GM12878 (cell line): ENCODE measurements around the gene SPTBN2. TPM values are rescaled to one million over a fixed set of nuclear protein-coding genes. Genes with fewer than 3 reads are reported as not detected.
A peak's percentile ranks its signal among the peaks of the same experiment; 100 is the strongest.

Experiments used
- E2F4 ChIP-seq: IDR thresholded peaks from 2 replicates; pipeline ENCODE4 v1.6.1; 2012; ENCODE audit warnings: low read depth, low read length, improper control_type of control experiment
- ELK1 ChIP-seq: IDR thresholded peaks from 2 replicates; pipeline ENCODE4 v1.6.1; 2012; ENCODE audit warnings: low read depth, low read length, improper control_type of control experiment
- FOS ChIP-seq: IDR thresholded peaks from 3 replicates; pipeline ENCODE4 v1.6.1; 2011; ENCODE audit warnings: borderline replicate concordance; ENCODE audit not compliant: insufficient read length; ENCODE audit errors: extremely low read depth
- FOXM1 ChIP-seq: IDR thresholded peaks from 2 replicates; pipeline ENCODE4 v1.6.1; 2012; ENCODE audit warnings: low read depth, mild to moderate bottlenecking, inconsistent platforms, low read length, moderate library complexity
- GABPA ChIP-seq: IDR thresholded peaks from 2 replicates; pipeline ENCODE4 v1.6.1; 2014; ENCODE audit warnings: antibody characterized with exemption, low read depth, mild to moderate bottlenecking, inconsistent platforms
- HDAC6 ChIP-seq: fragments of 200-600 bp; sonication (generic); IDR thresholded peaks from one replicate; pipeline ENCODE4 v1.8.0; 2017; ENCODE audit warnings: antibody characterized with exemption; ENCODE audit not compliant: unreplicated experiment
- HDGF ChIP-seq: fragments of 450-650 bp; IDR thresholded peaks from 2 replicates; pipeline ENCODE4 v1.6.1; 2016; ENCODE audit warnings: antibody characterized with exemption
- HSF1 ChIP-seq: fragments of 150-350 bp; IDR thresholded peaks from 2 replicates; pipeline ENCODE4 v1.6.1; 2014; ENCODE audit warnings: mild to moderate bottlenecking, low read depth, low read length
- IKZF1 ChIP-seq: fragments of 450-650 bp; conservative IDR thresholded peaks from 2 replicates; pipeline ENCODE4 v1.6.1; 2017; ENCODE audit warnings: antibody characterized with exemption, mild to moderate bottlenecking
- IKZF2 ChIP-seq, 2 experiments: fragments of 450-650 bp; IDR thresholded peaks; 2 replicates each; pipeline ENCODE4 v1.6.1; 2017; ENCODE audit warnings: mild to moderate bottlenecking in 2 of 2, moderate library complexity in 2 of 2
- IRF5 ChIP-seq: fragments of 450-650 bp; IDR thresholded peaks from 2 replicates; pipeline ENCODE4 v1.6.1; 2017; ENCODE audit warnings: borderline replicate concordance
- KAT2A ChIP-seq: conservative IDR thresholded peaks from 2 replicates; pipeline ENCODE4 v1.6.1; 2011; ENCODE audit warnings: low read depth, low read length; ENCODE audit not compliant: control insufficient read depth
- MTA3 ChIP-seq: IDR thresholded peaks from 2 replicates; pipeline ENCODE4 v1.6.1; 2012; ENCODE audit warnings: low read length, inconsistent platforms, borderline replicate concordance
- MYC ChIP-seq: IDR thresholded peaks from 2 replicates; pipeline ENCODE4 v1.6.1; 2011; ENCODE audit warnings: mild to moderate bottlenecking, low read length, moderate library complexity, inconsistent platforms; ENCODE audit not compliant: insufficient read depth, insufficient replicate concordance, insufficient read length, severe bottlenecking
- NR2C1 ChIP-seq: fragments of 450-650 bp; IDR thresholded peaks from 2 replicates; pipeline ENCODE4 v1.6.1; 2017; ENCODE audit warnings: antibody characterized with exemption, mild to moderate bottlenecking, moderate library complexity
- RB1 ChIP-seq: fragments of 450-650 bp; formaldehyde crosslinking; IDR thresholded peaks from 2 replicates; pipeline ENCODE4 v1.6.1; 2017; ENCODE audit warnings: mild to moderate bottlenecking, borderline replicate concordance
- SIN3A ChIP-seq: IDR thresholded peaks from 2 replicates; pipeline ENCODE4 v1.6.1; 2012; ENCODE audit warnings: low read depth, low read length, improper control_type of control experiment
- SREBF2 ChIP-seq: IDR thresholded peaks from 2 replicates; pipeline ENCODE4 v1.6.1; 2012; ENCODE audit warnings: mild to moderate bottlenecking, low read length
- YY1 ChIP-seq: IDR thresholded peaks from 2 replicates; pipeline ENCODE4 v1.6.1; 2011; ENCODE audit warnings: low read depth, mild to moderate bottlenecking, low read length
- ZBTB33 ChIP-seq: fragments of 450-650 bp; IDR thresholded peaks from 2 replicates; pipeline ENCODE4 v1.6.1; 2017; ENCODE audit warnings: mild to moderate bottlenecking
- ZNF217 ChIP-seq: fragments of 450-650 bp; IDR thresholded peaks from 2 replicates; pipeline ENCODE4 v1.6.1; 2017; ENCODE audit warnings: antibody characterized with exemption, mild to moderate bottlenecking
- ZNF622 ChIP-seq: fragments of 450-650 bp; IDR thresholded peaks from 2 replicates; pipeline ENCODE4 v1.6.1; 2017; ENCODE audit warnings: mild to moderate bottlenecking, inconsistent platforms
- ZZZ3 ChIP-seq: IDR thresholded peaks from 2 replicates; pipeline ENCODE4 v1.6.1; 2011; ENCODE audit warnings: low read depth; ENCODE audit not compliant: control insufficient read depth, insufficient read length
- polyA plus RNA-seq, 11 experiments: library from polyadenylated mRNA; depleted of rRNA in 4 of 11; unstranded in 6 of 11; stranded (reverse) in 5 of 11; fragments of >200 nt; fragmentation: Nextera tagmentation in 4 of 11; fragmentation: Illumina TruSeq in 1 of 11; extraction: Ambion mirVana in 4 of 11; extraction: Trizol in 1 of 11; gene quantifications; 1 replicate in 1 of 11; 2 replicates in 10 of 11; pipeline versions ENCODE4 v1.2.1 to v1.2.3, GENCODE V29; 2011 to 2016; ENCODE audit warnings: inconsistent platforms in 2 of 11, missing spikeins in 2 of 11, low read depth in 1 of 11
- total RNA-seq, 4 experiments: library from RNA; depleted of rRNA in 3 of 4; stranded (reverse); fragments of >200 nt in 3 of 4; fragmentation: Illumina TruSeq in 1 of 4; extraction: Trizol in 1 of 4; gene quantifications; 2 replicates each; pipeline versions ENCODE4 v1.2.1 to v1.2.3, GENCODE V29; 2013 to 2021

Gene SPTBN2
- total and polyA plus RNA-seq, 10 of the 15 experiments (the other 5 are each of a cell fraction or from before 2014, with no cell fraction given) = 0.38 to 1.0 (median 0.69) TPM; not detected in 5

GRCh38 chr11:66638177-66639065 is 90.6 kb downstream of the SPTBN2 start, which contains the start of gene RBM4 (continued):
- TF ChIP-seq IKZF2 (IDR thresholded peaks at IDR 0.05) (0 out of 4 replicates have a peak, but pooled peaks have one; percentile 26 to 54), MYC (no peak), ELK1 (no peak), NR2C1 (peak; percentile 55), SREBF2 (no peak), ZNF622 (no peak), MTA3 (peak; percentile 49; the same call in 1 of the 2 replicates), SIN3A (peak; percentile 27; the same call in 1 of the 2 replicates), ZZZ3 (no peak), ZNF217 (no peak), YY1 (peak; percentile 96), FOXM1 (peak; percentile 45; the same call in 1 of the 2 replicates), E2F4 (peak; percentile 68; the same call in 1 of the 2 replicates), IRF5 (no peak), HSF1 (no peak), FOS (peak; percentile 70), HDGF (peak; percentile 68; the same call in 1 of the 2 replicates), HDAC6 (no peak), RB1 (no peak; the same call in 1 of the 2 replicates), KAT2A (no peak), GABPA (no peak), ZBTB33 (no peak), IKZF1 (peak; percentile 52)
